GM12875 (cell line): ENCODE measurements around the gene PPFIA2.
"Not testable (repeated sequence)": the region's sequence is repeated elsewhere in the genome, so short reads cannot be mapped to it uniquely, and the experiment has no call there.

ENCODE experiments used
- H3K4me3 ChIP-seq: one replicate; pipeline ENCODE4 v1.5.1; 2011; ENCODE audit warnings: low read depth, low read length, control low read depth
- CTCF ChIP-seq: IDR thresholded peaks from 2 replicates; pipeline ENCODE4 v1.5.1; 2011; ENCODE audit warnings: low read depth, mild to moderate bottlenecking, control low read depth, inconsistent platforms, low read length, moderate library complexity, borderline replicate concordance; ENCODE audit not compliant: insufficient read depth

The PPFIA2 gene

GRCh38 chr12:81591256-81591655 is 167.9 kb downstream of the PPFIA2 start:
- no peak for TF ChIP-seq CTCF
- no peak overlapping the region for H3K4me3 ChIP-seq

- H3K4me3 ChIP-seq: not testable (repeated sequence)
Measured at GRCh38 chr12:81590703-81591102, 168.4 kb downstream of the PPFIA2 start.

GRCh38 chr12:81588235-81589008 is 170.7 kb downstream of the PPFIA2 start:
- no peak overlapping the region for H3K4me3 ChIP-seq
- no peak for TF ChIP-seq CTCF

- H3K4me3 ChIP-seq: no peak overlapping the region
- no peak for TF ChIP-seq CTCF
Measured at GRCh38 chr12:81585787-81586186, 173.4 kb downstream of the PPFIA2 start.

GRCh38 chr12:81573228-81573627 is 185.9 kb downstream of the PPFIA2 start:
- no peak for TF ChIP-seq CTCF

GRCh38 chr12:81572411-81572810 is 186.7 kb downstream of the PPFIA2 start:
- no peak overlapping the region for H3K4me3 ChIP-seq
- TF ChIP-seq CTCF: no peak

More at GRCh38 chr12:81573228-81573627, 185.9 kb downstream of the PPFIA2 start:
- no peak overlapping the region for H3K4me3 ChIP-seq

- TF ChIP-seq CTCF: no peak
Measured at GRCh38 chr12:81570234-81570633, 188.9 kb downstream of the PPFIA2 start.

GRCh38 chr12:81564237-81564636 is 194.9 kb downstream of the PPFIA2 start:
- no peak for TF ChIP-seq CTCF
- H3K4me3 ChIP-seq: no peak overlapping the region

More at GRCh38 chr12:81570234-81570633, 188.9 kb downstream of the PPFIA2 start:
- H3K4me3 ChIP-seq: no peak overlapping the region
